Endodermal cell (in vitro differentiated cells): Measurements from ENCODE around the gene PCDHGA1. TPM values are rescaled to one million over a fixed set of nuclear protein-coding genes. Genes with fewer than 3 reads are reported as not detected.

ENCODE experiments used
- DNase-seq: peaks from one replicate; pipeline ENCODE4 v3.0.0-alpha.2; 2017
- H3K27ac ChIP-seq: 2 replicates; pipeline ENCODE4 v1.5.1; 2013; ENCODE audit warnings: mild to moderate bottlenecking, low read depth, low read length, moderate library complexity
- H3K27me3 ChIP-seq: 2 replicates; pipeline ENCODE4 v1.6.1; 2013; ENCODE audit warnings: mild to moderate bottlenecking, low read length, moderate library complexity; ENCODE audit not compliant: insufficient read depth, control insufficient read depth, poor library complexity, severe bottlenecking
- H3K36me3 ChIP-seq: 2 replicates; pipeline ENCODE4 v1.7.0; 2013; ENCODE audit warnings: mild to moderate bottlenecking, low read length, moderate library complexity; ENCODE audit not compliant: control insufficient read depth, insufficient read depth
- H3K4me1 ChIP-seq: one replicate; pipeline ENCODE4 v1.7.0; 2013; ENCODE audit warnings: low read length; ENCODE audit not compliant: control insufficient read depth, insufficient read depth
- H3K4me3 ChIP-seq: 2 replicates; pipeline ENCODE4 v1.5.1; 2013; ENCODE audit warnings: mild to moderate bottlenecking, low read length, moderate library complexity
- H3K9ac ChIP-seq: 2 replicates; pipeline ENCODE4 v1.6.1; 2013; ENCODE audit warnings: mild to moderate bottlenecking, low read length, moderate library complexity; ENCODE audit not compliant: poor library complexity, severe bottlenecking; ENCODE audit errors: extremely low read depth
- H3K9me3 ChIP-seq: 2 replicates; pipeline ENCODE4 v1.6.1; 2013; ENCODE audit warnings: mild to moderate bottlenecking, low read length, moderate library complexity; ENCODE audit not compliant: control insufficient read depth
- H3K27ac Mint-ChIP-seq: 2 replicates; pipeline ENCODE4 v1.8.0; 2020; ENCODE audit warnings: mixed read lengths
- H3K27me3 Mint-ChIP-seq: 2 replicates; pipeline ENCODE4 v1.8.0; 2021; ENCODE audit warnings: mild to moderate bottlenecking, mixed read lengths; ENCODE audit not compliant: insufficient read depth
- H3K36me3 Mint-ChIP-seq: 2 replicates; pipeline ENCODE4 v1.8.0; 2020; ENCODE audit warnings: low read depth, mixed read lengths
- H3K4me1 Mint-ChIP-seq: 2 replicates; pipeline ENCODE4 v1.8.0; 2020; ENCODE audit warnings: mixed read lengths
- H3K4me3 Mint-ChIP-seq: 2 replicates; pipeline ENCODE4 v1.8.0; 2020; ENCODE audit warnings: mild to moderate bottlenecking, moderate library complexity, mixed read lengths
- H3K9me3 Mint-ChIP-seq: 2 replicates; pipeline ENCODE4 v1.8.0; 2020; ENCODE audit warnings: mild to moderate bottlenecking, mixed read lengths
- WGBS, 2 experiments: methylation state at CpG; one replicate each; pipeline versions ENCODE4 v1.1.5 to v1.1.7; 2013; ENCODE audit warnings: missing lambda C conversion rate in 2 of 2, mixed read lengths in 1 of 2; ENCODE audit not compliant: insufficient coverage in 1 of 2, insufficient read length in 1 of 2; 5-methylcytosine and 5-hydroxymethylcytosine counted together
- total RNA-seq, 2 donors: library from RNA; stranded (reverse); fragmentation: NEBNext Ultra II Directional in 1 of 2; extraction: Animal tissue kit (Norgen Biotek cat#: 25700) in 1 of 2; gene quantifications; 2 replicates in 1 of 2; 3 replicates in 1 of 2; pipeline ENCODE4 v1.2.1, GENCODE V29; 2021
- TF ChIP-seq, protein P1 (sequence below): fragments of 200-600 bp; sonication (generic); conservative IDR thresholded peaks from 2 replicates; pipeline ENCODE4 v1.5.0; 2021; ENCODE audit warnings: antibody characterized with exemption, mild to moderate bottlenecking

Gene PCDHGA1
- total RNA-seq, 2 donors from 2014 or later, result 0.38 to 2.2 TPM

DNA sequence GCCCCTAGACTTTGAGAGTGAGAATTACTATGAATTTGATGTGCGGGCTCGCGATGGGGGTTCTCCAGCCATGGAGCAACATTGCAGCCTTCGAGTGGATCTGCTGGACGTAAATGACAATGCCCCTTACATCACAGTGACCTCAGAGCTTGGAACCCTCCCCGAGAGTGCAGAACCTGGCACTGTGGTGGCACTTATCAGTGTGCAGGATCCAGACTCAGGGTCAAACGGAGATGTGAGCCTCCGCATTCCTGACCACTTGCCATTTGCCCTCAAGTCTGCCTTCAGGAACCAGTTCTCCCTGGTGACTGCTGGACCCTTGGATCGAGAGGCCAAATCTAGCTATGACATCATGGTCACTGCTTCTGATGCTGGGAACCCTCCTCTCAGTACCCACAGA is 155.8 kb downstream of the PCDHGA1 start:
- Mint-ChIP-seq H3K27me3 (peaks cover 61% of the 10 kb centered on the region), H3K9me3 (no peaks in the 10 kb centered on the region), H3K27ac (no peak overlapping the region), H3K4me3 (peak overlapping the region; percentile 6), H3K36me3 (peaks cover 22% of the 10 kb centered on the region), H3K4me1 (peaks cover 32% of the 10 kb centered on the region)
- H3K4me3 ChIP-seq, result no peak overlapping the region
- 93 to 99% methylated on average over 8 to 9 of the region's 9 CpGs for WGBS, 2 experiments
- H3K27ac ChIP-seq, result no peak overlapping the region
- H3K27me3 ChIP-seq, result peaks cover 14% of the 10 kb centered on the region
- no peak overlapping the region for H3K9ac ChIP-seq
- TF ChIP-seq, protein P1, sequence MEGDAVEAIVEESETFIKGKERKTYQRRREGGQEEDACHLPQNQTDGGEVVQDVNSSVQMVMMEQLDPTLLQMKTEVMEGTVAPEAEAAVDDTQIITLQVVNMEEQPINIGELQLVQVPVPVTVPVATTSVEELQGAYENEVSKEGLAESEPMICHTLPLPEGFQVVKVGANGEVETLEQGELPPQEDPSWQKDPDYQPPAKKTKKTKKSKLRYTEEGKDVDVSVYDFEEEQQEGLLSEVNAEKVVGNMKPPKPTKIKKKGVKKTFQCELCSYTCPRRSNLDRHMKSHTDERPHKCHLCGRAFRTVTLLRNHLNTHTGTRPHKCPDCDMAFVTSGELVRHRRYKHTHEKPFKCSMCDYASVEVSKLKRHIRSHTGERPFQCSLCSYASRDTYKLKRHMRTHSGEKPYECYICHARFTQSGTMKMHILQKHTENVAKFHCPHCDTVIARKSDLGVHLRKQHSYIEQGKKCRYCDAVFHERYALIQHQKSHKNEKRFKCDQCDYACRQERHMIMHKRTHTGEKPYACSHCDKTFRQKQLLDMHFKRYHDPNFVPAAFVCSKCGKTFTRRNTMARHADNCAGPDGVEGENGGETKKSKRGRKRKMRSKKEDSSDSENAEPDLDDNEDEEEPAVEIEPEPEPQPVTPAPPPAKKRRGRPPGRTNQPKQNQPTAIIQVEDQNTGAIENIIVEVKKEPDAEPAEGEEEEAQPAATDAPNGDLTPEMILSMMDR, result no peak
- peaks cover 12% of the 10 kb centered on the region for H3K4me1 ChIP-seq
- DNase-seq, result no peak
- H3K36me3 ChIP-seq, result no peaks in the 10 kb centered on the region
- no peaks in the 10 kb centered on the region for H3K9me3 ChIP-seq

DNA sequence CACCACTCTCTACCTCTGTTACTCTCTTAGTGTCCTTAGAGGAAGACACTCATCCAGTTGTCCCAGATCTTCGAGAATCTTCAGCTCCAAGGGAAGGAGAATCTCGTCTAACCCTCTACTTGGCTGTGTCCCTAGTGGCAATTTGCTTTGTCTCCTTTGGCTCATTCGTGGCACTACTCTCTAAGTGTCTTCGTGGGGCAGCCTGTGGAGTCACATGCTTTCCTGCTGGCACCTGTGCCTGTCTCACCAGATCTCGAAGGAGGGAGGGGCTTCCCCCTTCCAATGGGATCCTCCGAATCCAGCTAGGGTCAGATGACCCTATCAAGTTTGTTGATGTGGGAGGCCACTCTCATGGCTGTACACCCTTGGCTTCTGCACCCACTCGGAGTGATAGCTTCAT is 156.8 kb downstream of the PCDHGA1 start:
- H3K4me1 Mint-ChIP-seq, result peaks cover 32% of the 10 kb centered on the region
- Histone ChIP-seq H3K36me3 (no peaks in the 10 kb centered on the region), H3K9me3 (no peaks in the 10 kb centered on the region), H3K9ac (no peak overlapping the region), H3K4me3 (no peak overlapping the region), H3K4me1 (peaks cover 12% of the 10 kb centered on the region), H3K27me3 (peaks cover 14% of the 10 kb centered on the region), H3K27ac (no peak overlapping the region)
- H3K4me3 Mint-ChIP-seq, result no peak overlapping the region
- WGBS, 2 experiments, result 88 to 94% methylated on average over 5 to 7 of the region's 7 CpGs
- H3K27me3 Mint-ChIP-seq, result peaks cover 71% of the 10 kb centered on the region
- H3K9me3 Mint-ChIP-seq, result no peaks in the 10 kb centered on the region
- TF ChIP-seq, protein P1, result no peak
- H3K36me3 Mint-ChIP-seq, result peaks cover 22% of the 10 kb centered on the region
- no peak overlapping the region for H3K27ac Mint-ChIP-seq
- DNase-seq, result no peak

DNA sequence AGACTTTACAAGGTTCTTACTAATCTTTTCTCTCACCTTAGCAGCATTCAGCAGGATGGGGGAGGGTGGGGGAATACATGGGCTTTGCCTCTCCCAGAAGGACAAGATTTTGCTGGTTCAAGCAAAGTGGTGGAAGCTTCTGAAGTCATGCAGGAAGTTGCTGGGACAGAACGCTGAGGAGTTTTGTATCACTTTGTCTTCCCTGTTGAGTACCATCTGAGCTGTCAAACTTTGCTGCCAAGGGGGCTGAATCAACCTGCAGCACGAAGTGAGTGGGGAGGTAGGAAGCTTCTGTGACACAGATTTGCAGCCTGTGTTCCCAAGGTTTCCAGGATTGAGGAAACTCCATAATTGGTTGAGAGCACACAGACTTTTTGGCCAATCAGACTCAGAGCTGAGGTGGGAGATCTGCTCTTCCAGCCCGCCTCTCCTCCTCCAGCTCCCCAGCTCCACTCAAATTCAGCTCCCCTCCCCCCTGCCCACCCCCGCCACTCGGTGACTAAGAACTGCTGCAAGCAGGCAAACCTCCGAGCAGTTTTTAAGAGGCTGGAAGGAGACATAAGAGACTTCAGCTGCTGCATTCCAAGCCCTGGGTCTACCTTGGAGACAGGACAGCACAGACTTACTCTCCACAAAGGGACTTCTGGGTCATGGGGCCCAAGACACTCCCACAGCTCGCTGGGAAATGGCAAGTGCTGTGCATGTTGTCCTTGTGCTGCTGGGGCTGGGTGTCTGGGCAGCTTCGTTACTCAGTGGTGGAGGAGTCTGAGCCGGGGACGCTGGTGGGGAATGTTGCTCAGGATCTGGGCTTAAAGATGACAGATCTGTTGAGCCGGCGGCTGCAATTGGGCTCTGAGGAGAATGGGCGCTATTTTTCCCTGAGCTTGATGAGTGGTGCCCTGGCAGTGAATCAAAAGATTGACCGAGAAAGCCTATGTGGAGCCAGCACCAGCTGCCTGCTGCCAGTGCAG is 158.6 kb downstream of the PCDHGA1 start, which contains the start of gene PCDHGC5:
Gene PCDHGC5 (plus strand): TSS at position 491 of the 971 bp plus-strand sequence. CDS start 160 bp downstream, at position 651.
- peaks cover 6% of the 10 kb centered on the region for H3K4me1 ChIP-seq
- WGBS, 2 experiments, result 72 to 79% methylated on average over 11 to 14 of the region's 14 CpGs
- DNase-seq, result peak; percentile 63
- Mint-ChIP-seq H3K4me1 (peaks cover 19% of the 10 kb centered on the region), H3K4me3 (no peak within 1 kb of the TSS), H3K9me3 (no peaks in the 10 kb centered on the region), H3K27ac (no peak within 1 kb of the TSS), H3K27me3 (peaks cover 88% of the 10 kb centered on the region), H3K36me3 (peaks cover 22% of the 10 kb centered on the region)
- peaks cover 14% of the 10 kb centered on the region for H3K27me3 ChIP-seq
- H3K9ac ChIP-seq, result no peak within 1 kb of the TSS
- TF ChIP-seq, protein P1, result no peak
- no peaks in the 10 kb centered on the region for H3K9me3 ChIP-seq
- H3K27ac ChIP-seq, result no peak within 1 kb of the TSS
- no peak within 1 kb of the TSS for H3K4me3 ChIP-seq
- no peaks in the 10 kb centered on the region for H3K36me3 ChIP-seq
